Epithelial cell of esophagus (primary cell): ENCODE results near the gene ANKRD53.

Source experiments
- DNase-seq: peaks from one replicate; pipeline ENCODE4 v3.0.0; 2010; ENCODE audit warnings: low read depth
- H3K4me3 ChIP-seq: 2 replicates; pipeline ENCODE4 v1.5.1; 2011; ENCODE audit warnings: mild to moderate bottlenecking, low read length, control low read depth
- CTCF ChIP-seq: IDR thresholded peaks from 2 replicates; pipeline ENCODE4 v1.5.1; 2011; ENCODE audit warnings: low read depth, mild to moderate bottlenecking, low read length, control low read depth, inconsistent platforms; ENCODE audit not compliant: insufficient read depth; ENCODE audit errors: missing control alignments

The ANKRD53 gene

GRCh38 chr2:70939001-70939838, 39.2 kb upstream of the ANKRD53 start:
- H3K4me3 ChIP-seq, result no peak overlapping the region
- no peak for DNase-seq
- no peak for TF ChIP-seq CTCF

- no peak for TF ChIP-seq CTCF
- no peak overlapping the region for H3K4me3 ChIP-seq
- DNase-seq, result no peak
Measured at GRCh38 chr2:70939839-70940580, 38.4 kb upstream of the ANKRD53 start.

- no peak for DNase-seq
Measured at GRCh38 chr2:70941186-70941585, 37.2 kb upstream of the ANKRD53 start.

GRCh38 chr2:70941701-70942100, 36.7 kb upstream of the ANKRD53 start:
- H3K4me3 ChIP-seq, result no peak overlapping the region
- no peak for DNase-seq
- TF ChIP-seq CTCF, result no peak

More at GRCh38 chr2:70941186-70941585, 37.2 kb upstream of the ANKRD53 start:
- TF ChIP-seq CTCF, result no peak
- H3K4me3 ChIP-seq, result no peak overlapping the region

- TF ChIP-seq CTCF, result no peak
- DNase-seq, result no peak
- no peak overlapping the region for H3K4me3 ChIP-seq
Measured at GRCh38 chr2:70942396-70943204, 35.8 kb upstream of the ANKRD53 start.

GRCh38 chr2:70943205-70943871, 35.1 kb upstream of the ANKRD53 start:
- TF ChIP-seq CTCF, result no peak
- no peak for DNase-seq
- no peak overlapping the region for H3K4me3 ChIP-seq
